HL-60 (cell line): Measurements from ENCODE around the gene TRIM62.

Experiments
- CTCF ChIP-seq: IDR thresholded peaks from one replicate; pipeline ENCODE4 v1.5.1; 2011; ENCODE audit warnings: low read length, control low read depth, inconsistent platforms; ENCODE audit not compliant: insufficient read depth
- POLR2AphosphoS5 ChIP-seq: IDR thresholded peaks from 2 replicates; pipeline ENCODE4 v1.6.1; 2012; ENCODE audit warnings: low read depth
- REST ChIP-seq: IDR thresholded peaks from 2 replicates; pipeline ENCODE4 v1.6.1; 2012; ENCODE audit warnings: low read depth; ENCODE audit not compliant: insufficient replicate concordance

- TF ChIP-seq CTCF: no peak
- no peak for TF ChIP-seq POLR2AphosphoS5
- TF ChIP-seq REST: no peak
Measured at GRCh38 chr1:33221385-33221758, 39.5 kb upstream of the TRIM62 start.
